Right ventricle myocardium superior (tissue), 1 donor: ENCODE measurements around the gene MRPS11. TPM values are rescaled to one million over a fixed set of nuclear protein-coding genes. Genes with fewer than 3 reads are reported as not detected.
A peak's percentile ranks its signal among the peaks of the same experiment; 100 is the strongest.
"Not testable (repeated sequence)": the region's sequence is repeated elsewhere in the genome, so short reads cannot be mapped to it uniquely, and the experiment has no call there.

Source experiments
- ATAC-seq: fragments of 200-7000 bp; cut with Tn5 transposase; one replicate; pipeline ENCODE4 v1.9.1; 2020; ENCODE audit warnings: mild to moderate bottlenecking; ENCODE audit not compliant: poor library complexity
- DNase-seq: peaks from one replicate; pipeline ENCODE4 v3.0.0-alpha.2; 2020
- intact Hi-C: fragments of 100-400 bp; cut with DNase I; formaldehyde crosslinking; loops from one replicate; pipeline ENCODE4 v1.11.2; 2022
- total RNA-seq: library from RNA; stranded (reverse); fragmentation: NEBNext Ultra II Directional; extraction: Animal tissue kit (Norgen Biotek cat#: 25700); gene quantifications from one replicate; pipeline ENCODE4 v1.2.1, GENCODE V29; 2021
- donor health status: DM: no; HTN: yes; CAD: no; lungs with severe emphysema.

MRPS11 gene
- total RNA-seq, 1 donor from 2014 or later, result 73.6 TPM

- DNase-seq (no peak), ATAC-seq (no peak)
- intact Hi-C loops, result no loop called here
These were observed 13.9 kb upstream of the MRPS11 start for GRCh38 chr15:88453651-88454050.

- ATAC-seq (no peak), DNase-seq (no peak)
- intact Hi-C loops, result no loop called here
These were observed 13.3 kb upstream of the MRPS11 start for GRCh38 chr15:88454236-88454635.

GRCh38 chr15:88454867-88455810 lies 12.4 kb upstream of the MRPS11 start:
- ATAC-seq, result peak; percentile 90
- peak; percentile 63 for DNase-seq
- intact Hi-C loops, result no loop called here

- DNase-seq (no peak), ATAC-seq (no peak)
- intact Hi-C loops, result no loop called here
These were observed 10.8 kb upstream of the MRPS11 start for GRCh38 chr15:88456733-88457132.

GRCh38 chr15:88463870-88464532 lies 3.5 kb upstream of the MRPS11 start:
- DNase-seq (no peak), ATAC-seq (peak; percentile 28)
- intact Hi-C loops, result no loop called here

- intact Hi-C loops, result no loop called here
- ATAC-seq, result no peak
- no peak for DNase-seq
These were observed 1.8 kb upstream of the MRPS11 start for GRCh38 chr15:88465633-88466224.

GRCh38 chr15:88467935-88468528 lies 524 bp downstream of the MRPS11 start:
- ATAC-seq, result no peak
- DNase-seq, result no peak
- intact Hi-C loops, result no loop called here

- intact Hi-C loops, ATAC-seq: not testable (repeated sequence)
These were observed 1.2 kb downstream of the MRPS11 start for GRCh38 chr15:88468721-88469120.

GRCh38 chr15:88469321-88469720 lies 1.8 kb downstream of the MRPS11 start:
- ATAC-seq, result no peak
- DNase-seq, result no peak
- intact Hi-C loops, result no loop called here

More at GRCh38 chr15:88468721-88469120, 1.2 kb downstream of the MRPS11 start:
- not testable (repeated sequence) for DNase-seq

- intact Hi-C loops, result no loop called here
- ATAC-seq (no peak), DNase-seq (no peak)
These were observed 3.3 kb downstream of the MRPS11 start for GRCh38 chr15:88470625-88471372.

GRCh38 chr15:88472225-88472624 lies 4.7 kb downstream of the MRPS11 start:
- intact Hi-C loops, result no loop called here
- no peak for ATAC-seq
- DNase-seq, result no peak

GRCh38 chr15:88473661-88474293 lies 6.3 kb downstream of the MRPS11 start:
- ATAC-seq, DNase-seq, intact Hi-C loops: not testable (repeated sequence)

- ATAC-seq, result peak; percentile 84
- DNase-seq, result no peak
- intact Hi-C loops, result no loop called here
These were observed 9.1 kb downstream of the MRPS11 start for GRCh38 chr15:88476635-88477060.

- ATAC-seq (no peak), DNase-seq (no peak)
- intact Hi-C loops, result no loop called here
These were observed 9.6 kb downstream of the MRPS11 start for GRCh38 chr15:88477126-88477525.

- no peak for DNase-seq
- ATAC-seq, result no peak
- intact Hi-C loops, result loop anchor here (2.0 kb wide), 1 partner anchor 137 kb away; no protein-coding TSS in a partner anchor
These were observed 10.4 kb downstream of the MRPS11 start for GRCh38 chr15:88477904-88478303.

GRCh38 chr15:88479169-88479568 lies 11.7 kb downstream of the MRPS11 start:
- no peak for DNase-seq
- intact Hi-C loops, result loop anchor here (2.0 kb wide), 1 partner anchor 136 kb away; no protein-coding TSS in a partner anchor
- peak; percentile 11 for ATAC-seq

- intact Hi-C loops, result no loop called here
- ATAC-seq, result no peak
- no peak for DNase-seq
These were observed 13.5 kb downstream of the MRPS11 start for GRCh38 chr15:88480981-88481380.

- intact Hi-C loops, result no loop called here
- DNase-seq (no peak), ATAC-seq (no peak)
These were observed 14.8 kb downstream of the MRPS11 start for GRCh38 chr15:88482263-88482662.
